ENCODE measurements around the gene JPH2.

Gene JPH2

GRCh38 chr20:44126445-44126844 lies 60.5 kb downstream of the JPH2 start:
- no peak for DNase-seq (ENCODE audit: low read depth in 2 of 3, low spot score in 2 of 3)

- no peak for DNase-seq (ENCODE audit: low read depth in 2 of 3, low spot score in 2 of 3)
These were observed 61.5 kb downstream of the JPH2 start for GRCh38 chr20:44125332-44126127.

- no peak for DNase-seq (ENCODE audit: low read depth in 2 of 3, low spot score in 2 of 3)
These were observed 63.0 kb downstream of the JPH2 start for GRCh38 chr20:44123874-44124535.

- DNase-seq (ENCODE audit: low read depth in 2 of 3, low spot score in 2 of 3) = no peak
These were observed 63.7 kb downstream of the JPH2 start for GRCh38 chr20:44123251-44123650.

GRCh38 chr20:44120676-44121425 lies 66.1 kb downstream of the JPH2 start:
- DNase-seq (ENCODE audit: low read depth in 2 of 3, low spot score in 2 of 3) = no peak

- no peak for DNase-seq (ENCODE audit: low read depth in 2 of 3, low spot score in 2 of 3)
These were observed 68.6 kb downstream of the JPH2 start for GRCh38 chr20:44118185-44119033.

- no peak for DNase-seq (ENCODE audit: low read depth in 2 of 3, low spot score in 2 of 3)
These were observed 69.4 kb downstream of the JPH2 start for GRCh38 chr20:44117296-44118184.

GRCh38 chr20:44115762-44116644 lies 71.0 kb downstream of the JPH2 start:
- no peak for DNase-seq (ENCODE audit: low read depth in 2 of 3, low spot score in 2 of 3)

GRCh38 chr20:44115181-44115580 lies 71.8 kb downstream of the JPH2 start:
- DNase-seq (ENCODE audit: low read depth in 2 of 3, low spot score in 2 of 3) = no peak

- no peak for DNase-seq (ENCODE audit: low read depth in 2 of 3, low spot score in 2 of 3)
These were observed 73.2 kb downstream of the JPH2 start for GRCh38 chr20:44113618-44114376.

GRCh38 chr20:44112889-44113617 lies 73.9 kb downstream of the JPH2 start:
- DNase-seq (ENCODE audit: low read depth in 2 of 3, low spot score in 2 of 3) = no peak

- no peak for DNase-seq (ENCODE audit: low read depth in 2 of 3, low spot score in 2 of 3)
These were observed 74.5 kb downstream of the JPH2 start for GRCh38 chr20:44112456-44112855.

GRCh38 chr20:44111712-44112335 lies 75.2 kb downstream of the JPH2 start:
- no peak for DNase-seq (ENCODE audit: low read depth in 2 of 3, low spot score in 2 of 3)

GRCh38 chr20:44110816-44111568 lies 76.0 kb downstream of the JPH2 start:
- DNase-seq (ENCODE audit: low read depth in 2 of 3, low spot score in 2 of 3) = no peak

- DNase-seq (ENCODE audit: low read depth in 2 of 3, low spot score in 2 of 3) = no peak
These were observed 77.0 kb downstream of the JPH2 start for GRCh38 chr20:44109951-44110361.

- no peak for DNase-seq (ENCODE audit: low read depth in 2 of 3, low spot score in 2 of 3)
These were observed 80.4 kb downstream of the JPH2 start for GRCh38 chr20:44106615-44107014.

Measured in activated CD8-positive, alpha-beta memory T cell treated with anti-CD3 and anti-CD28 coated beads for 48 hours (primary cell).